ENCODE data around the gene CCDC30. TPM values are rescaled to one million over a fixed set of nuclear protein-coding genes. Genes with fewer than 3 reads are reported as not detected.

CCDC30 gene
- total and polyA plus RNA-seq, 7 experiments from 2014 or later = 0.26 to 5.3 (median 4.0) TPM

GRCh38 chr1:42420911-42421585 lies 42.0 kb upstream of the CCDC30 start:
- Mint-ChIP-seq H3K27ac (no peak overlapping the region), H3K36me3 (peaks cover 0 to 9% (median 0%) of the 10 kb centered on the region in 5 donors), H3K4me3 (no peak overlapping the region), H3K9me3 (no peaks in the 10 kb centered on the region), H3K4me1 (no peaks in the 10 kb centered on the region), H3K27me3 (peaks cover 0 to 12% (median 5%) of the 10 kb centered on the region in 5 donors)
- no peak overlapping the region for H3K4me3 ChIP-seq (ENCODE audit: low read length)
- no peaks in the 10 kb centered on the region for H3K27me3 ChIP-seq (ENCODE audit: control insufficient read depth in 2 of 2, insufficient read depth in 2 of 2, low read length in 2 of 2)
- ATAC-seq (no peak), DNase-seq (no peak)
- ChIA-PET POLR2A (no interaction called here), CTCF (no interaction called here)
- no peaks in the 10 kb centered on the region for H3K4me1 ChIP-seq (ENCODE audit: control insufficient read depth in 2 of 2, insufficient read depth in 2 of 2, low read length in 2 of 2)
- H3K27ac ChIP-seq (ENCODE audit: low read depth, low read length) = no peak overlapping the region
- intact Hi-C loops (cut with micrococcal nuclease) = no loop called here
- H3K9me3 ChIP-seq (ENCODE audit: control insufficient read depth in 2 of 3, low read length in 3 of 3) = no peaks in the 10 kb centered on the region
- no peaks in the 10 kb centered on the region for H3K36me3 ChIP-seq (ENCODE audit: control insufficient read depth in 2 of 3, insufficient read depth in 3 of 3, low read length in 3 of 3)

- Histone ChIP-seq H3K27me3 (ENCODE audit: control insufficient read depth in 2 of 2, insufficient read depth in 2 of 2, low read length in 2 of 2) (no peaks in the 10 kb centered on the region), H3K36me3 (ENCODE audit: control insufficient read depth in 2 of 3, insufficient read depth in 3 of 3, low read length in 3 of 3) (no peaks in the 10 kb centered on the region), H3K9me3 (ENCODE audit: control insufficient read depth in 2 of 3, low read length in 3 of 3) (no peaks in the 10 kb centered on the region), H3K4me3 (ENCODE audit: low read length) (no peak overlapping the region), H3K4me1 (ENCODE audit: control insufficient read depth in 2 of 2, insufficient read depth in 2 of 2, low read length in 2 of 2) (no peaks in the 10 kb centered on the region), H3K27ac (ENCODE audit: low read depth, low read length) (no peak overlapping the region)
- Mint-ChIP-seq H3K4me3 (no peak overlapping the region), H3K36me3 (peaks cover 0 to 9% (median 0%) of the 10 kb centered on the region in 5 donors), H3K27me3 (peaks cover 0 to 12% (median 5%) of the 10 kb centered on the region in 5 donors), H3K27ac (no peak overlapping the region), H3K9me3 (no peaks in the 10 kb centered on the region), H3K4me1 (peaks cover 0 to 4% (median 0%) of the 10 kb centered on the region in 7 donors)
- ATAC-seq (no peak), DNase-seq (no peak)
- intact Hi-C loops (cut with micrococcal nuclease) = no loop called here
- ChIA-PET POLR2A (no interaction called here), CTCF (no interaction called here)
These were observed 40.3 kb upstream of the CCDC30 start for GRCh38 chr1:42422737-42423136.

- Histone ChIP-seq H3K4me1 (ENCODE audit: control insufficient read depth in 2 of 2, insufficient read depth in 2 of 2, low read length in 2 of 2) (no peaks in the 10 kb centered on the region), H3K4me3 (ENCODE audit: low read length) (no peak overlapping the region), H3K27ac (ENCODE audit: low read depth, low read length) (no peak overlapping the region), H3K9me3 (ENCODE audit: control insufficient read depth in 2 of 3, low read length in 3 of 3) (no peaks in the 10 kb centered on the region), H3K27me3 (ENCODE audit: control insufficient read depth in 2 of 2, insufficient read depth in 2 of 2, low read length in 2 of 2) (no peaks in the 10 kb centered on the region), H3K36me3 (ENCODE audit: control insufficient read depth in 2 of 3, insufficient read depth in 3 of 3, low read length in 3 of 3) (no peaks in the 10 kb centered on the region)
- CTCF ChIA-PET = no interaction called here
- H3K27me3 Mint-ChIP-seq = peaks cover 0 to 12% (median 5%) of the 10 kb centered on the region in 5 donors
- POLR2A ChIA-PET = no interaction called here
- H3K4me3 Mint-ChIP-seq = no peak overlapping the region
- ATAC-seq (no peak), DNase-seq (no peak)
- intact Hi-C loops (cut with micrococcal nuclease) = no loop called here
- H3K4me1 Mint-ChIP-seq = peaks cover 0 to 4% (median 0%) of the 10 kb centered on the region in 7 donors
- no peaks in the 10 kb centered on the region for H3K9me3 Mint-ChIP-seq
- H3K27ac Mint-ChIP-seq = no peak overlapping the region
- peaks cover 0 to 9% (median 0%) of the 10 kb centered on the region in 5 donors for H3K36me3 Mint-ChIP-seq
These were observed 39.4 kb upstream of the CCDC30 start for GRCh38 chr1:42423681-42424080.

GRCh38 chr1:42424201-42424600 lies 38.9 kb upstream of the CCDC30 start:
- no peak for DNase-seq
- H3K4me1 ChIP-seq (ENCODE audit: control insufficient read depth in 2 of 2, insufficient read depth in 2 of 2, low read length in 2 of 2) = no peaks in the 10 kb centered on the region
- no peaks in the 10 kb centered on the region for H3K9me3 ChIP-seq (ENCODE audit: control insufficient read depth in 2 of 3, low read length in 3 of 3)
- no peaks in the 10 kb centered on the region for H3K27me3 ChIP-seq (ENCODE audit: control insufficient read depth in 2 of 2, insufficient read depth in 2 of 2, low read length in 2 of 2)
- H3K27ac ChIP-seq (ENCODE audit: low read depth, low read length) = no peak overlapping the region
- CTCF ChIA-PET = no interaction called here
- H3K27ac Mint-ChIP-seq = no peak overlapping the region
- no peaks in the 10 kb centered on the region for H3K36me3 ChIP-seq (ENCODE audit: control insufficient read depth in 2 of 3, insufficient read depth in 3 of 3, low read length in 3 of 3)
- H3K9me3 Mint-ChIP-seq = no peaks in the 10 kb centered on the region
- ATAC-seq = no peak
- POLR2A ChIA-PET = no interaction called here
- peaks cover 0 to 4% (median 0%) of the 10 kb centered on the region in 7 donors for H3K4me1 Mint-ChIP-seq
- no peak overlapping the region for H3K4me3 Mint-ChIP-seq
- H3K4me3 ChIP-seq (ENCODE audit: low read length) = no peak overlapping the region
- H3K27me3 Mint-ChIP-seq = peaks cover 0 to 12% (median 5%) of the 10 kb centered on the region in 5 donors
- intact Hi-C loops (cut with micrococcal nuclease) = no loop called here
- H3K36me3 Mint-ChIP-seq = peaks cover 0 to 9% (median 0%) of the 10 kb centered on the region in 5 donors

GRCh38 chr1:42427240-42427639 lies 35.8 kb upstream of the CCDC30 start:
- CTCF ChIA-PET = no interaction called here
- Mint-ChIP-seq H3K27me3 (peaks cover 0 to 12% (median 4%) of the 10 kb centered on the region in 5 donors), H3K4me3 (no peak overlapping the region), H3K4me1 (peaks cover 0 to 4% (median 0%) of the 10 kb centered on the region in 7 donors), H3K27ac (no peak overlapping the region), H3K9me3 (no peaks in the 10 kb centered on the region), H3K36me3 (peaks cover 0 to 9% (median 0%) of the 10 kb centered on the region in 5 donors)
- intact Hi-C loops (cut with micrococcal nuclease) = no loop called here
- DNase-seq (no peak), ATAC-seq (no peak)
- Histone ChIP-seq H3K27ac (ENCODE audit: low read depth, low read length) (no peak overlapping the region), H3K36me3 (ENCODE audit: control insufficient read depth in 2 of 3, insufficient read depth in 3 of 3, low read length in 3 of 3) (no peaks in the 10 kb centered on the region), H3K9me3 (ENCODE audit: control insufficient read depth in 2 of 3, low read length in 3 of 3) (no peaks in the 10 kb centered on the region), H3K27me3 (ENCODE audit: control insufficient read depth in 2 of 2, insufficient read depth in 2 of 2, low read length in 2 of 2) (no peaks in the 10 kb centered on the region), H3K4me1 (ENCODE audit: control insufficient read depth in 2 of 2, insufficient read depth in 2 of 2, low read length in 2 of 2) (no peaks in the 10 kb centered on the region), H3K4me3 (ENCODE audit: low read length) (no peak overlapping the region)
- POLR2A ChIA-PET = no interaction called here

GRCh38 chr1:42429603-42430002 lies 33.5 kb upstream of the CCDC30 start:
- Mint-ChIP-seq H3K27ac (no peak overlapping the region), H3K36me3 (peaks cover 0 to 6% (median 0%) of the 10 kb centered on the region in 5 donors), H3K4me3 (no peak overlapping the region), H3K4me1 (peaks cover 0 to 4% (median 0%) of the 10 kb centered on the region in 7 donors), H3K27me3 (peaks cover 0 to 4% (median 4%) of the 10 kb centered on the region in 5 donors), H3K9me3 (no peaks in the 10 kb centered on the region)
- H3K4me1 ChIP-seq (ENCODE audit: control insufficient read depth in 2 of 2, insufficient read depth in 2 of 2, low read length in 2 of 2) = no peaks in the 10 kb centered on the region
- H3K9me3 ChIP-seq (ENCODE audit: control insufficient read depth in 2 of 3, low read length in 3 of 3) = no peaks in the 10 kb centered on the region
- H3K4me3 ChIP-seq (ENCODE audit: low read length) = no peak overlapping the region
- ATAC-seq = no peak
- DNase-seq = no peak
- no peaks in the 10 kb centered on the region for H3K36me3 ChIP-seq (ENCODE audit: control insufficient read depth in 2 of 3, insufficient read depth in 3 of 3, low read length in 3 of 3)
- intact Hi-C loops (cut with micrococcal nuclease) = no loop called here
- ChIA-PET CTCF (no interaction called here), POLR2A (no interaction called here)
- no peaks in the 10 kb centered on the region for H3K27me3 ChIP-seq (ENCODE audit: control insufficient read depth in 2 of 2, insufficient read depth in 2 of 2, low read length in 2 of 2)
- H3K27ac ChIP-seq (ENCODE audit: low read depth, low read length) = no peak overlapping the region

All from naive thymus-derived CD4-positive, alpha-beta T cell (primary cell).